HG03457 (cell line): ENCODE measurements around the gene STK40.
A peak's percentile ranks its signal among the peaks of the same experiment; 100 is the strongest.

Source experiments
- ATAC-seq: cut with Tn5 transposase; IDR thresholded peaks from one replicate; pipeline ENCODE4 v1.9.1; 2021; ENCODE audit warnings: moderate number of reproducible peaks; ENCODE audit not compliant: unreplicated experiment

Gene STK40

GRCh38 chr1:36385410-36386264 lies at the start of gene STK40:
Gene STK40, minus strand, starts transcription at chr1:36385924. Its CDS starts 24,592 bp downstream, at chr1:36361332.
- peak; percentile 73 for ATAC-seq

- no peak for ATAC-seq
These were observed 47.4 kb upstream of the STK40 start for GRCh38 chr1:36433102-36433501.

- ATAC-seq, result no peak
These were observed 46.9 kb upstream of the STK40 start for GRCh38 chr1:36432616-36433015.

- ATAC-seq, result no peak
These were observed 40.1 kb upstream of the STK40 start for GRCh38 chr1:36425791-36426190.

GRCh38 chr1:36421649-36422048 lies 35.9 kb upstream of the STK40 start:
- no peak for ATAC-seq

GRCh38 chr1:36420836-36421317 lies 35.2 kb upstream of the STK40 start:
- no peak for ATAC-seq

- ATAC-seq, result no peak
These were observed 34.7 kb upstream of the STK40 start for GRCh38 chr1:36420409-36420808.

- ATAC-seq, result no peak
These were observed 33.8 kb upstream of the STK40 start for GRCh38 chr1:36419569-36419968.

- no peak for ATAC-seq
These were observed 33.4 kb upstream of the STK40 start for GRCh38 chr1:36419140-36419539.

- ATAC-seq, result no peak
These were observed 32.2 kb upstream of the STK40 start for GRCh38 chr1:36417931-36418330.

GRCh38 chr1:36415661-36416326 lies 30.1 kb upstream of the STK40 start:
- no peak for ATAC-seq

- no peak for ATAC-seq
These were observed 28.7 kb upstream of the STK40 start for GRCh38 chr1:36414384-36414783.

GRCh38 chr1:36411674-36412648 lies 26.2 kb upstream of the STK40 start:
- no peak for ATAC-seq

GRCh38 chr1:36408479-36408878 lies 22.8 kb upstream of the STK40 start:
- no peak for ATAC-seq

- no peak for ATAC-seq
These were observed 20.7 kb upstream of the STK40 start for GRCh38 chr1:36406440-36406839.

GRCh38 chr1:36402504-36402890 lies 16.8 kb upstream of the STK40 start:
- no peak for ATAC-seq

- ATAC-seq, result no peak
These were observed 16.1 kb upstream of the STK40 start for GRCh38 chr1:36401602-36402503.

GRCh38 chr1:36400825-36401601 lies 15.3 kb upstream of the STK40 start:
- ATAC-seq, result no peak

GRCh38 chr1:36400514-36400824 lies 14.7 kb upstream of the STK40 start:
- ATAC-seq, result no peak
